ENCODE results near the gene HS2ST1.

DNA sequence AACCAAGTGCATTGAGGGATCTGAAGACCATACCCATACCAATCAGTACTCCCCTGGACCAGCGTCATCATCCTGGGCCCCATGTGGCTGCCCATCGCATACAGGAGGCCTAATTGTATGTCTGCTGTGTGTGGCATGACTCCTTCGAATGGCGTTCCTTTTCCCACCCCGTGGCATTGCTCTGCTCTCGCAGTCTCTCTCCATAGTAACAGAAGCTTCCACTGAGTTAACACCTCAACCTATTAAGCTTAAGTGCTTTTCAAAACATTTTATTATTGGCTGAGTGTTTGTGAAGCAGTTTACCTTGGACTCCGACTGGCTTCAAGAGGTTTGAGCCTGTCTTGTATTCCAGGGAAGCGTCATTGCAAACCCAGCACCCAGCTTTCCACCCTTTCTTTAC, 227.1 kb downstream of the HS2ST1 start:
- TF ChIP-seq, protein P1, sequence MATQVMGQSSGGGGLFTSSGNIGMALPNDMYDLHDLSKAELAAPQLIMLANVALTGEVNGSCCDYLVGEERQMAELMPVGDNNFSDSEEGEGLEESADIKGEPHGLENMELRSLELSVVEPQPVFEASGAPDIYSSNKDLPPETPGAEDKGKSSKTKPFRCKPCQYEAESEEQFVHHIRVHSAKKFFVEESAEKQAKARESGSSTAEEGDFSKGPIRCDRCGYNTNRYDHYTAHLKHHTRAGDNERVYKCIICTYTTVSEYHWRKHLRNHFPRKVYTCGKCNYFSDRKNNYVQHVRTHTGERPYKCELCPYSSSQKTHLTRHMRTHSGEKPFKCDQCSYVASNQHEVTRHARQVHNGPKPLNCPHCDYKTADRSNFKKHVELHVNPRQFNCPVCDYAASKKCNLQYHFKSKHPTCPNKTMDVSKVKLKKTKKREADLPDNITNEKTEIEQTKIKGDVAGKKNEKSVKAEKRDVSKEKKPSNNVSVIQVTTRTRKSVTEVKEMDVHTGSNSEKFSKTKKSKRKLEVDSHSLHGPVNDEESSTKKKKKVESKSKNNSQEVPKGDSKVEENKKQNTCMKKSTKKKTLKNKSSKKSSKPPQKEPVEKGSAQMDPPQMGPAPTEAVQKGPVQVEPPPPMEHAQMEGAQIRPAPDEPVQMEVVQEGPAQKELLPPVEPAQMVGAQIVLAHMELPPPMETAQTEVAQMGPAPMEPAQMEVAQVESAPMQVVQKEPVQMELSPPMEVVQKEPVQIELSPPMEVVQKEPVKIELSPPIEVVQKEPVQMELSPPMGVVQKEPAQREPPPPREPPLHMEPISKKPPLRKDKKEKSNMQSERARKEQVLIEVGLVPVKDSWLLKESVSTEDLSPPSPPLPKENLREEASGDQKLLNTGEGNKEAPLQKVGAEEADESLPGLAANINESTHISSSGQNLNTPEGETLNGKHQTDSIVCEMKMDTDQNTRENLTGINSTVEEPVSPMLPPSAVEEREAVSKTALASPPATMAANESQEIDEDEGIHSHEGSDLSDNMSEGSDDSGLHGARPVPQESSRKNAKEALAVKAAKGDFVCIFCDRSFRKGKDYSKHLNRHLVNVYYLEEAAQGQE (tag by site-specific recombination; IDR thresholded peaks at IDR 0.05), result no peak
- TF ChIP-seq, protein P2, sequence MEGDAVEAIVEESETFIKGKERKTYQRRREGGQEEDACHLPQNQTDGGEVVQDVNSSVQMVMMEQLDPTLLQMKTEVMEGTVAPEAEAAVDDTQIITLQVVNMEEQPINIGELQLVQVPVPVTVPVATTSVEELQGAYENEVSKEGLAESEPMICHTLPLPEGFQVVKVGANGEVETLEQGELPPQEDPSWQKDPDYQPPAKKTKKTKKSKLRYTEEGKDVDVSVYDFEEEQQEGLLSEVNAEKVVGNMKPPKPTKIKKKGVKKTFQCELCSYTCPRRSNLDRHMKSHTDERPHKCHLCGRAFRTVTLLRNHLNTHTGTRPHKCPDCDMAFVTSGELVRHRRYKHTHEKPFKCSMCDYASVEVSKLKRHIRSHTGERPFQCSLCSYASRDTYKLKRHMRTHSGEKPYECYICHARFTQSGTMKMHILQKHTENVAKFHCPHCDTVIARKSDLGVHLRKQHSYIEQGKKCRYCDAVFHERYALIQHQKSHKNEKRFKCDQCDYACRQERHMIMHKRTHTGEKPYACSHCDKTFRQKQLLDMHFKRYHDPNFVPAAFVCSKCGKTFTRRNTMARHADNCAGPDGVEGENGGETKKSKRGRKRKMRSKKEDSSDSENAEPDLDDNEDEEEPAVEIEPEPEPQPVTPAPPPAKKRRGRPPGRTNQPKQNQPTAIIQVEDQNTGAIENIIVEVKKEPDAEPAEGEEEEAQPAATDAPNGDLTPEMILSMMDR (tag by site-specific recombination; IDR thresholded peaks at IDR 0.05), result no peak
- TF ChIP-seq, protein P3, sequence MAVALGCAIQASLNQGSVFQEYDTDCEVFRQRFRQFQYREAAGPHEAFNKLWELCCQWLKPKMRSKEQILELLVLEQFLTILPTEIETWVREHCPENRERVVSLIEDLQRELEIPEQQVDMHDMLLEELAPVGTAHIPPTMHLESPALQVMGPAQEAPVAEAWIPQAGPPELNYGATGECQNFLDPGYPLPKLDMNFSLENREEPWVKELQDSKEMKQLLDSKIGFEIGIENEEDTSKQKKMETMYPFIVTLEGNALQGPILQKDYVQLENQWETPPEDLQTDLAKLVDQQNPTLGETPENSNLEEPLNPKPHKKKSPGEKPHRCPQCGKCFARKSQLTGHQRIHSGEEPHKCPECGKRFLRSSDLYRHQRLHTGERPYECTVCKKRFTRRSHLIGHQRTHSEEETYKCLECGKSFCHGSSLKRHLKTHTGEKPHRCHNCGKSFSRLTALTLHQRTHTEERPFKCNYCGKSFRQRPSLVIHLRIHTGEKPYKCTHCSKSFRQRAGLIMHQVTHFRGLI (tag by site-specific recombination; IDR thresholded peaks at IDR 0.05), result no peak
- no peak for TF ChIP-seq ZBTB21 (tag by site-specific recombination; IDR thresholded peaks at IDR 0.05)
- TF ChIP-seq ZNF791 (tag by site-specific recombination; IDR thresholded peaks at IDR 0.05), result no peak
- no peak for TF ChIP-seq SALL2 (tag by site-specific recombination; IDR thresholded peaks at IDR 0.05; ENCODE audit: borderline replicate concordance)
- TF ChIP-seq, protein P4, sequence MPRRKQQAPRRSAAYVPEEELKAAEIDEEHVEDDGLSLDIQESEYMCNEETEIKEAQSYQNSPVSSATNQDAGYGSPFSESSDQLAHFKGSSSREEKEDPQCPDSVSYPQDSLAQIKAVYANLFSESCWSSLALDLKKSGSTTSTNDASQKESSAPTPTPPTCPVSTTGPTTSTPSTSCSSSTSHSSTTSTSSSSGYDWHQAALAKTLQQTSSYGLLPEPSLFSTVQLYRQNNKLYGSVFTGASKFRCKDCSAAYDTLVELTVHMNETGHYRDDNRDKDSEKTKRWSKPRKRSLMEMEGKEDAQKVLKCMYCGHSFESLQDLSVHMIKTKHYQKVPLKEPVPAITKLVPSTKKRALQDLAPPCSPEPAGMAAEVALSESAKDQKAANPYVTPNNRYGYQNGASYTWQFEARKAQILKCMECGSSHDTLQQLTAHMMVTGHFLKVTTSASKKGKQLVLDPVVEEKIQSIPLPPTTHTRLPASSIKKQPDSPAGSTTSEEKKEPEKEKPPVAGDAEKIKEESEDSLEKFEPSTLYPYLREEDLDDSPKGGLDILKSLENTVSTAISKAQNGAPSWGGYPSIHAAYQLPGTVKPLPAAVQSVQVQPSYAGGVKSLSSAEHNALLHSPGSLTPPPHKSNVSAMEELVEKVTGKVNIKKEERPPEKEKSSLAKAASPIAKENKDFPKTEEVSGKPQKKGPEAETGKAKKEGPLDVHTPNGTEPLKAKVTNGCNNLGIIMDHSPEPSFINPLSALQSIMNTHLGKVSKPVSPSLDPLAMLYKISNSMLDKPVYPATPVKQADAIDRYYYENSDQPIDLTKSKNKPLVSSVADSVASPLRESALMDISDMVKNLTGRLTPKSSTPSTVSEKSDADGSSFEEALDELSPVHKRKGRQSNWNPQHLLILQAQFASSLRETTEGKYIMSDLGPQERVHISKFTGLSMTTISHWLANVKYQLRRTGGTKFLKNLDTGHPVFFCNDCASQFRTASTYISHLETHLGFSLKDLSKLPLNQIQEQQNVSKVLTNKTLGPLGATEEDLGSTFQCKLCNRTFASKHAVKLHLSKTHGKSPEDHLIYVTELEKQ (tag by site-specific recombination; IDR thresholded peaks at IDR 0.05; ENCODE audit: borderline replicate concordance), result no peak
- TF ChIP-seq ZEB2 (tag by site-specific recombination; IDR thresholded peaks at IDR 0.05), result no peak
- TF ChIP-seq, protein P5, sequence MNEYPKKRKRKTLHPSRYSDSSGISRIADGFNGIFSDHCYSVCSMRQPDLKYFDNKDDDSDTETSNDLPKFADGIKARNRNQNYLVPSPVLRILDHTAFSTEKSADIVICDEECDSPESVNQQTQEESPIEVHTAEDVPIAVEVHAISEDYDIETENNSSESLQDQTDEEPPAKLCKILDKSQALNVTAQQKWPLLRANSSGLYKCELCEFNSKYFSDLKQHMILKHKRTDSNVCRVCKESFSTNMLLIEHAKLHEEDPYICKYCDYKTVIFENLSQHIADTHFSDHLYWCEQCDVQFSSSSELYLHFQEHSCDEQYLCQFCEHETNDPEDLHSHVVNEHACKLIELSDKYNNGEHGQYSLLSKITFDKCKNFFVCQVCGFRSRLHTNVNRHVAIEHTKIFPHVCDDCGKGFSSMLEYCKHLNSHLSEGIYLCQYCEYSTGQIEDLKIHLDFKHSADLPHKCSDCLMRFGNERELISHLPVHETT (tag by site-specific recombination; IDR thresholded peaks at IDR 0.05), result no peak
- TF ChIP-seq ZNF514 (tag by site-specific recombination; IDR thresholded peaks at IDR 0.05), result no peak
- TF ChIP-seq SCRT2 (tag by site-specific recombination; IDR thresholded peaks at IDR 0.05), result no peak
- TF ChIP-seq, protein P6, sequence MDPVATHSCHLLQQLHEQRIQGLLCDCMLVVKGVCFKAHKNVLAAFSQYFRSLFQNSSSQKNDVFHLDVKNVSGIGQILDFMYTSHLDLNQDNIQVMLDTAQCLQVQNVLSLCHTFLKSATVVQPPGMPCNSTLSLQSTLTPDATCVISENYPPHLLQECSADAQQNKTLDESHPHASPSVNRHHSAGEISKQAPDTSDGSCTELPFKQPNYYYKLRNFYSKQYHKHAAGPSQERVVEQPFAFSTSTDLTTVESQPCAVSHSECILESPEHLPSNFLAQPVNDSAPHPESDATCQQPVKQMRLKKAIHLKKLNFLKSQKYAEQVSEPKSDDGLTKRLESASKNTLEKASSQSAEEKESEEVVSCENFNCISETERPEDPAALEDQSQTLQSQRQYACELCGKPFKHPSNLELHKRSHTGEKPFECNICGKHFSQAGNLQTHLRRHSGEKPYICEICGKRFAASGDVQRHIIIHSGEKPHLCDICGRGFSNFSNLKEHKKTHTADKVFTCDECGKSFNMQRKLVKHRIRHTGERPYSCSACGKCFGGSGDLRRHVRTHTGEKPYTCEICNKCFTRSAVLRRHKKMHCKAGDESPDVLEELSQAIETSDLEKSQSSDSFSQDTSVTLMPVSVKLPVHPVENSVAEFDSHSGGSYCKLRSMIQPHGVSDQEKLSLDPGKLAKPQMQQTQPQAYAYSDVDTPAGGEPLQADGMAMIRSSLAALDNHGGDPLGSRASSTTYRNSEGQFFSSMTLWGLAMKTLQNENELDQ (tag by site-specific recombination; IDR thresholded peaks at IDR 0.05; ENCODE audit: low read depth), result no peak
- TF ChIP-seq ZNF571 (tag by site-specific recombination; IDR thresholded peaks at IDR 0.05), result no peak
- no peak for TF ChIP-seq MYNN (tag by site-specific recombination; IDR thresholded peaks at IDR 0.05; ENCODE audit: borderline replicate concordance)
